Endodermal cell (in vitro differentiated cells): ENCODE results near the gene KCNQ1. TPM values are rescaled to one million over a fixed set of nuclear protein-coding genes. Genes with fewer than 3 reads are reported as not detected.
A peak's percentile ranks its signal among the peaks of the same experiment; 100 is the strongest.

ENCODE experiments used
- DNase-seq: peaks from one replicate; pipeline ENCODE4 v3.0.0-alpha.2; 2017
- H3K27ac ChIP-seq: 2 replicates; pipeline ENCODE4 v1.5.1; 2013; ENCODE audit warnings: mild to moderate bottlenecking, low read depth, low read length, moderate library complexity
- H3K27me3 ChIP-seq: 2 replicates; pipeline ENCODE4 v1.6.1; 2013; ENCODE audit warnings: mild to moderate bottlenecking, low read length, moderate library complexity; ENCODE audit not compliant: insufficient read depth, control insufficient read depth, poor library complexity, severe bottlenecking
- H3K36me3 ChIP-seq: 2 replicates; pipeline ENCODE4 v1.7.0; 2013; ENCODE audit warnings: mild to moderate bottlenecking, low read length, moderate library complexity; ENCODE audit not compliant: control insufficient read depth, insufficient read depth
- H3K4me1 ChIP-seq: one replicate; pipeline ENCODE4 v1.7.0; 2013; ENCODE audit warnings: low read length; ENCODE audit not compliant: control insufficient read depth, insufficient read depth
- H3K4me3 ChIP-seq: 2 replicates; pipeline ENCODE4 v1.5.1; 2013; ENCODE audit warnings: mild to moderate bottlenecking, low read length, moderate library complexity
- H3K9ac ChIP-seq: 2 replicates; pipeline ENCODE4 v1.6.1; 2013; ENCODE audit warnings: mild to moderate bottlenecking, low read length, moderate library complexity; ENCODE audit not compliant: poor library complexity, severe bottlenecking; ENCODE audit errors: extremely low read depth
- H3K9me3 ChIP-seq: 2 replicates; pipeline ENCODE4 v1.6.1; 2013; ENCODE audit warnings: mild to moderate bottlenecking, low read length, moderate library complexity; ENCODE audit not compliant: control insufficient read depth
- H3K27ac Mint-ChIP-seq: 2 replicates; pipeline ENCODE4 v1.8.0; 2020; ENCODE audit warnings: mixed read lengths
- H3K27me3 Mint-ChIP-seq: 2 replicates; pipeline ENCODE4 v1.8.0; 2021; ENCODE audit warnings: mild to moderate bottlenecking, mixed read lengths; ENCODE audit not compliant: insufficient read depth
- H3K36me3 Mint-ChIP-seq: 2 replicates; pipeline ENCODE4 v1.8.0; 2020; ENCODE audit warnings: low read depth, mixed read lengths
- H3K4me1 Mint-ChIP-seq: 2 replicates; pipeline ENCODE4 v1.8.0; 2020; ENCODE audit warnings: mixed read lengths
- H3K4me3 Mint-ChIP-seq: 2 replicates; pipeline ENCODE4 v1.8.0; 2020; ENCODE audit warnings: mild to moderate bottlenecking, moderate library complexity, mixed read lengths
- H3K9me3 Mint-ChIP-seq: 2 replicates; pipeline ENCODE4 v1.8.0; 2020; ENCODE audit warnings: mild to moderate bottlenecking, mixed read lengths
- CTCF ChIP-seq: fragments of 200-600 bp; sonication (generic); conservative IDR thresholded peaks from 2 replicates; pipeline ENCODE4 v1.5.0; 2021; ENCODE audit warnings: antibody characterized with exemption, mild to moderate bottlenecking
- WGBS, 2 experiments: methylation state at CpG; one replicate each; pipeline versions ENCODE4 v1.1.5 to v1.1.7; 2013; ENCODE audit warnings: missing lambda C conversion rate in 2 of 2, mixed read lengths in 1 of 2; ENCODE audit not compliant: insufficient coverage in 1 of 2, insufficient read length in 1 of 2; 5-methylcytosine and 5-hydroxymethylcytosine counted together
- total RNA-seq, 2 donors: library from RNA; stranded (reverse); fragmentation: NEBNext Ultra II Directional in 1 of 2; extraction: Animal tissue kit (Norgen Biotek cat#: 25700) in 1 of 2; gene quantifications; 2 replicates in 1 of 2; 3 replicates in 1 of 2; pipeline ENCODE4 v1.2.1, GENCODE V29; 2021

KCNQ1 gene
- total RNA-seq, 2 donors from 2014 or later, result 1.8 to 3.5 TPM

GRCh38 chr11:2569731-2570210 is 125.0 kb downstream of the KCNQ1 start:
- peaks cover 7% of the 10 kb centered on the region for H3K27me3 ChIP-seq
- Mint-ChIP-seq H3K4me3 (no peak overlapping the region), H3K9me3 (no peaks in the 10 kb centered on the region), H3K27me3 (peaks cover 38% of the 10 kb centered on the region), H3K36me3 (no peaks in the 10 kb centered on the region), H3K27ac (no peak overlapping the region), H3K4me1 (peaks cover 8% of the 10 kb centered on the region)
- H3K4me3 ChIP-seq, result no peak overlapping the region
- peaks cover 7% of the 10 kb centered on the region for H3K4me1 ChIP-seq
- H3K36me3 ChIP-seq, result no peaks in the 10 kb centered on the region
- no peak overlapping the region for H3K27ac ChIP-seq
- no peak for TF ChIP-seq CTCF
- peak; percentile 24 for DNase-seq
- H3K9me3 ChIP-seq, result no peaks in the 10 kb centered on the region
- no peak overlapping the region for H3K9ac ChIP-seq
- 93 to 100% methylated on average over 5 to 10 of the region's 10 CpGs for WGBS, 2 experiments

DNA sequence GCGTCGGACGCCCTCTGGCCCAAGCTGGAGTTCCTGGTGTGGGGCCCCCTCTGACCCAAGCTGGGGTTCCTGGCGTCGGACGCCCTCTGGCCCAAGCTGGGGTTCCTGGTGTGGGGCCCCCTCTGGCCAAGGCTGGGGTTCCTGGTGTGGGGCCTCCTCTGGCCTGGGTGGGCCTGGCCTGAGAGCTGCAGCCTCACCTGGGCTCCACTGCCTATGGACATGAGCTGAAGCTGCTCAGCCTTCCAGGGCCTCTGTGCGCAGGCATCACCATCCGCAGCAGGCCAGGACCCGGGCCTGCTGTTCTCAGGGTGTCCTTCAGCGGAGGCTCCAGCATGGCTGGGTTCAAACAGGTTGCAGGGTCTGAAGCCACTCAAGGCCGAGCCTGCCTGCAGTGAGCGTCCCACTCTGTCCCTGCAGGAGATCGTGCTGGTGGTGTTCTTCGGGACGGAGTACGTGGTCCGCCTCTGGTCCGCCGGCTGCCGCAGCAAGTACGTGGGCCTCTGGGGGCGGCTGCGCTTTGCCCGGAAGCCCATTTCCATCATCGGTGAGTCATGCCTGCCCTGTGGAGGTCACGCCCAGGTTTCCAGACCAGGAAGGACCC is 125.5 kb downstream of the KCNQ1 start:
- no peaks in the 10 kb centered on the region for H3K9me3 ChIP-seq
- H3K4me3 ChIP-seq, result no peak overlapping the region
- H3K27ac Mint-ChIP-seq, result no peak overlapping the region
- peaks cover 8% of the 10 kb centered on the region for H3K4me1 Mint-ChIP-seq
- no peak overlapping the region for H3K27ac ChIP-seq
- H3K4me1 ChIP-seq, result peaks cover 7% of the 10 kb centered on the region
- peaks cover 2% of the 10 kb centered on the region for H3K27me3 ChIP-seq
- no peaks in the 10 kb centered on the region for H3K36me3 Mint-ChIP-seq
- DNase-seq, result peak; percentile 25
- no peak overlapping the region for H3K4me3 Mint-ChIP-seq
- H3K9me3 Mint-ChIP-seq, result no peaks in the 10 kb centered on the region
- H3K9ac ChIP-seq, result no peak overlapping the region
- no peaks in the 10 kb centered on the region for H3K36me3 ChIP-seq
- 91 to 96% methylated on average over 16 to 26 of the region's 26 CpGs for WGBS, 2 experiments
- TF ChIP-seq CTCF, result no peak
- H3K27me3 Mint-ChIP-seq, result peaks cover 33% of the 10 kb centered on the region

DNA sequence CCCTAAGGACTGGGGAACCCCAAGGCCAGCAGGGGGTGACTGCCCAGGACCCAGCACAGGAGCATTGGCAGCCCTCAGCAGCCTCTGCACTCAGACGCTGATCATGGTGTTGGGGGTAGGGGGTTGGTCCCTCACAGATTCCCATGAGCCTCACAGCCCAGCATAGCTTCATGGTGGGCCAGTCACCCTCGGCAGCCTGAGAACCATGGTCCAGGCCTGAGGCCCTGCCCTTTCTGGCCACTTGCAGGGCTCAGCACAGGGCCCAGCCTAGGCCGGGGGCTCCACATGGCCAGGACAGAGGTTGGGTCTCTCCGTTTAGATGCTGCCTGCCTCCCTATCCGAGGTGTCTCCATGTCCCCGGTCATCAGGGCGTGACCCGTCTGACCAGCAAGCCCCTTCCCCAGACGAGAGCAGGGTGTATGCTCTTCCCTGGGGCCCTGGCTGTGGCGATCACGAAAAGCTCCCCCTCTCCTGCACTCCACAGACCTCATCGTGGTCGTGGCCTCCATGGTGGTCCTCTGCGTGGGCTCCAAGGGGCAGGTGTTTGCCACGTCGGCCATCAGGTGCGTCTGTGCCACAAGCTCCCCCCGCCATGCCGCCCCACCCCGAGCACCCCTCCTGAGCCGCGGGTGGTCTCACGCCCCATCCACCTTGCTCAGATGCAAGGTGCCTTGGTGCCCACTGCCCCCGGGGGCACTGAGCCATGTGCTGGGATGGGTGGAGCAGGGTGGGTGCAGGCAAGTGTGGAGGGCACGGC is 126.2 kb downstream of the KCNQ1 start:
- H3K4me3 ChIP-seq, result no peak overlapping the region
- no peak overlapping the region for H3K27ac ChIP-seq
- no peaks in the 10 kb centered on the region for H3K36me3 Mint-ChIP-seq
- no peaks in the 10 kb centered on the region for H3K9me3 Mint-ChIP-seq
- no peak overlapping the region for H3K9ac ChIP-seq
- H3K4me1 ChIP-seq, result peaks cover 7% of the 10 kb centered on the region
- no peaks in the 10 kb centered on the region for H3K36me3 ChIP-seq
- H3K27me3 ChIP-seq, result no peaks in the 10 kb centered on the region
- H3K4me3 Mint-ChIP-seq, result no peak overlapping the region
- no peak for TF ChIP-seq CTCF
- H3K27ac Mint-ChIP-seq, result no peak overlapping the region
- H3K27me3 Mint-ChIP-seq, result peaks cover 34% of the 10 kb centered on the region
- peak; percentile 24 for DNase-seq
- peaks cover 8% of the 10 kb centered on the region for H3K4me1 Mint-ChIP-seq
- WGBS, 2 experiments, result 94 to 95% methylated on average over 10 to 25 of the region's 25 CpGs
- no peaks in the 10 kb centered on the region for H3K9me3 ChIP-seq
